ENCODE data around the gene ID3. TPM values are rescaled to one million over a fixed set of nuclear protein-coding genes. Genes with fewer than 3 reads are reported as not detected.

ID3 gene
- polyA plus RNA-seq, 1 of the 3 experiments (the other 2 are of a cell fraction) = 504 TPM

- TF ChIP-seq SIN3A (IDR thresholded peaks at IDR 0.05; ENCODE audit: borderline replicate concordance, low read depth, low read length) (peak; percentile 92), REST (IDR thresholded peaks at IDR 0.05; ENCODE audit: low read depth, low read length) (no peak), GABPA (IDR thresholded peaks at IDR 0.05; ENCODE audit: low read depth) (no peak; the same call in 1 of the 2 replicates), CTCF (IDR thresholded peaks at IDR 0.05) (no peak), MXI1 (IDR thresholded peaks at IDR 0.05; ENCODE audit: low read depth, low read length) (peak; percentile 78), MAX (IDR thresholded peaks at IDR 0.05; ENCODE audit: low read depth) (peak; percentile 86), FOXM1 (IDR thresholded peaks at IDR 0.05; ENCODE audit: low read depth) (peak; percentile 58; the same call in 1 of the 2 replicates), ELF1 (IDR thresholded peaks at IDR 0.05) (peak; percentile 59), EP300 (IDR thresholded peaks at IDR 0.05; ENCODE audit: borderline replicate concordance in 1 of 2, low read depth in 1 of 2, low read length in 1 of 2) (no peak), POLR2AphosphoS5 (IDR thresholded peaks at IDR 0.05; ENCODE audit: low read depth, low read length) (peak; percentile 5; the same call in 1 of the 2 replicates)
Observed at GRCh38 chr1:23530747-23531561, 28.3 kb downstream of the ID3 start, which contains the start of gene E2F2 (continued).

- Histone ChIP-seq H3K27me3 (ENCODE audit: insufficient read depth) (no peaks in the 10 kb centered on the region), H3K9me2 (no peaks in the 10 kb centered on the region), H3K4me1 (ENCODE audit: control insufficient read depth in 1 of 2, insufficient read depth in 2 of 2, low read depth in 1 of 2, low read length in 1 of 2) (peaks cover 11 to 34% of the 10 kb centered on the region in 2 experiments; a peak in 3 of 4 replicates), H3K79me2 (ENCODE audit: insufficient read depth) (no peaks in the 10 kb centered on the region), H3F3A (replicated peaks; ENCODE audit: insufficient read depth) (peaks cover 18% of the 10 kb centered on the region), H3K9me3 (no peaks in the 10 kb centered on the region), H3K27ac (ENCODE audit: low read depth in 2 of 2, low read length in 1 of 2) (peak overlapping the region in 1 of 2 experiments; percentile 82; a peak in 2 of 4 replicates), H3K4me2 (peak overlapping the region; percentile 99), H4K20me1 (ENCODE audit: insufficient read depth) (no peaks in the 10 kb centered on the region), H3K9ac (peak overlapping the region; percentile 65; the same call in 1 of the 2 replicates), H2AFZ (ENCODE audit: low read depth) (peak overlapping the region; percentile 97), H3K4me3 (ENCODE audit: low read depth in 2 of 2, low read length in 1 of 2) (peak overlapping the region; percentile 67 to 74), H3K36me3 (replicated peaks in 1 of 2; ENCODE audit: control insufficient read depth in 1 of 2, insufficient read depth in 2 of 2, low read length in 1 of 2) (no peaks in the 10 kb centered on the region)
- POLR2A ChIA-PET = interaction anchor here (1.7 to 3.5 kb wide), 4 partner anchors 10 to 186 kb away, joined by 6 to 18 read pairs (median 8); partner anchors contain the start of gene HNRNPR
- WGBS (ENCODE audit: low lambda C conversion rate) = 28% methylated on average over 6 of the region's 22 CpGs
- no peak for DNase-seq
- CTCF ChIA-PET = interaction anchor here (1.0 to 29.7 kb wide), 7 partner anchors 9 to 108 kb away, joined by 3 to 503 read pairs (median 4); no protein-coding TSS in a partner anchor
- TF ChIP-seq TEAD4 (IDR thresholded peaks at IDR 0.05; ENCODE audit: borderline replicate concordance, insufficient read depth) (no peak), IRF3 (IDR thresholded peaks at IDR 0.05; ENCODE audit: low read depth, low read length) (no peak), REST (IDR thresholded peaks at IDR 0.05; ENCODE audit: low read depth, low read length) (no peak), EZH2phosphoT487 (IDR thresholded peaks at IDR 0.05; ENCODE audit: borderline replicate concordance, low read depth) (no peak), NFIC (IDR thresholded peaks at IDR 0.05; ENCODE audit: borderline replicate concordance) (no peak), CHD2 (IDR thresholded peaks at IDR 0.05; ENCODE audit: low read length, partially characterized antibody) (no peak), GATA2 (CRISPR knock-in tag; IDR thresholded peaks at IDR 0.05) (no peak)
Observed at GRCh38 chr1:23530087-23530746, 29.1 kb downstream of the ID3 start.
